ENCODE measurements around the gene BCL6B.

DNA sequence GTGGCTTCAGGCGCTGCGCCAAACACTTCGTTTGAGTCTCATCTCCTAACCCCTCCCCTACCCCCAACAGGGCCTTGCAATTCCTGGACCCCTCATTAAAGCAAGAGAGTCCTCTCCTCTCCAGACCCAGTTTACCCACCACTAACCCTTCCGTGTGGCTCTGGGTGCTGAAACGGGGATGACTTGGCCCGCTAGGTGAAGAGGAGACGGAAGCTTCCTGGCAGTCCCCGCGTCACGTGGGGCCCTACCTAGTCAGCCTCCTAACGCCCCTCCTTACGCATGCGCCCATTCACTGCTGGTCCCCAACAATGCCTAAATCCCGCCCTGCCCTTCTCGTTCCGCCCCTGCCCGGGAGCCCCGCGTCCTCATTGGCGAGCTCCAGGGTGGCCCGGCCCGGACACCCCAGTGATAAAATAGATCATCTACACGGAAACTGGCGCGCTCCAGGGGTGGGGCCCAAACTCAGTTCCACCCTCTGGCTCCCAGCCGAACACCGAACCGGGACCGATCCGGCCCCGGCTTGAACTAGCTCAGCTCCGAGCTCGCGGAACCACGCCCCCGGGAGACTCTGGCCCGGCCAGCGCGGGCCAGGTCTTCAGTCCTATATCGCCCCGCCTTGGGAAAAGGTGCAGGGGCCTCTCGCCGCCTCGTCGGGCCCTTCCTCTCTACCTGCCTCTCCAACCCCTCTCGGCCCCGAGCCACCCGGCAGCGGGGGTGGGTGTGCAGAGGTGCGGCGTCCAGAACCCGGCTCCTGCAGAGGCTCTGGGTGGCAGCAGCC lies 12.9 kb downstream of the BCL6B start, which contains the start of gene SLC16A13:
- TF ChIP-seq POLR2AphosphoS5 (IDR thresholded peaks at IDR 0.05; ENCODE audit: low read depth, low read length) (peak; percentile 81), SIN3A (IDR thresholded peaks at IDR 0.05; ENCODE audit: borderline replicate concordance, insufficient read depth, low read depth, low read length) (no peak), TCF7L2 (IDR thresholded peaks at IDR 0.05; ENCODE audit: low read depth, low read length) (no peak)
- TF ChIP-seq, protein P1, sequence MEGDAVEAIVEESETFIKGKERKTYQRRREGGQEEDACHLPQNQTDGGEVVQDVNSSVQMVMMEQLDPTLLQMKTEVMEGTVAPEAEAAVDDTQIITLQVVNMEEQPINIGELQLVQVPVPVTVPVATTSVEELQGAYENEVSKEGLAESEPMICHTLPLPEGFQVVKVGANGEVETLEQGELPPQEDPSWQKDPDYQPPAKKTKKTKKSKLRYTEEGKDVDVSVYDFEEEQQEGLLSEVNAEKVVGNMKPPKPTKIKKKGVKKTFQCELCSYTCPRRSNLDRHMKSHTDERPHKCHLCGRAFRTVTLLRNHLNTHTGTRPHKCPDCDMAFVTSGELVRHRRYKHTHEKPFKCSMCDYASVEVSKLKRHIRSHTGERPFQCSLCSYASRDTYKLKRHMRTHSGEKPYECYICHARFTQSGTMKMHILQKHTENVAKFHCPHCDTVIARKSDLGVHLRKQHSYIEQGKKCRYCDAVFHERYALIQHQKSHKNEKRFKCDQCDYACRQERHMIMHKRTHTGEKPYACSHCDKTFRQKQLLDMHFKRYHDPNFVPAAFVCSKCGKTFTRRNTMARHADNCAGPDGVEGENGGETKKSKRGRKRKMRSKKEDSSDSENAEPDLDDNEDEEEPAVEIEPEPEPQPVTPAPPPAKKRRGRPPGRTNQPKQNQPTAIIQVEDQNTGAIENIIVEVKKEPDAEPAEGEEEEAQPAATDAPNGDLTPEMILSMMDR (IDR thresholded peaks at IDR 0.05), result no peak
- TF ChIP-seq, protein P2, sequence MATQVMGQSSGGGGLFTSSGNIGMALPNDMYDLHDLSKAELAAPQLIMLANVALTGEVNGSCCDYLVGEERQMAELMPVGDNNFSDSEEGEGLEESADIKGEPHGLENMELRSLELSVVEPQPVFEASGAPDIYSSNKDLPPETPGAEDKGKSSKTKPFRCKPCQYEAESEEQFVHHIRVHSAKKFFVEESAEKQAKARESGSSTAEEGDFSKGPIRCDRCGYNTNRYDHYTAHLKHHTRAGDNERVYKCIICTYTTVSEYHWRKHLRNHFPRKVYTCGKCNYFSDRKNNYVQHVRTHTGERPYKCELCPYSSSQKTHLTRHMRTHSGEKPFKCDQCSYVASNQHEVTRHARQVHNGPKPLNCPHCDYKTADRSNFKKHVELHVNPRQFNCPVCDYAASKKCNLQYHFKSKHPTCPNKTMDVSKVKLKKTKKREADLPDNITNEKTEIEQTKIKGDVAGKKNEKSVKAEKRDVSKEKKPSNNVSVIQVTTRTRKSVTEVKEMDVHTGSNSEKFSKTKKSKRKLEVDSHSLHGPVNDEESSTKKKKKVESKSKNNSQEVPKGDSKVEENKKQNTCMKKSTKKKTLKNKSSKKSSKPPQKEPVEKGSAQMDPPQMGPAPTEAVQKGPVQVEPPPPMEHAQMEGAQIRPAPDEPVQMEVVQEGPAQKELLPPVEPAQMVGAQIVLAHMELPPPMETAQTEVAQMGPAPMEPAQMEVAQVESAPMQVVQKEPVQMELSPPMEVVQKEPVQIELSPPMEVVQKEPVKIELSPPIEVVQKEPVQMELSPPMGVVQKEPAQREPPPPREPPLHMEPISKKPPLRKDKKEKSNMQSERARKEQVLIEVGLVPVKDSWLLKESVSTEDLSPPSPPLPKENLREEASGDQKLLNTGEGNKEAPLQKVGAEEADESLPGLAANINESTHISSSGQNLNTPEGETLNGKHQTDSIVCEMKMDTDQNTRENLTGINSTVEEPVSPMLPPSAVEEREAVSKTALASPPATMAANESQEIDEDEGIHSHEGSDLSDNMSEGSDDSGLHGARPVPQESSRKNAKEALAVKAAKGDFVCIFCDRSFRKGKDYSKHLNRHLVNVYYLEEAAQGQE (IDR thresholded peaks at IDR 0.05; ENCODE audit: insufficient read depth in 1 of 2, low read depth in 2 of 2, low read length in 1 of 2), result no peak

Measured in Panc1 (cell line).